Colonic mucosa (tissue), 4 donors: ENCODE data around the gene SLC12A4. TPM values are rescaled to one million over a fixed set of nuclear protein-coding genes. Genes with fewer than 3 reads are reported as not detected.
"Not testable (repeated sequence)": the region's sequence is repeated elsewhere in the genome, so short reads cannot be mapped to it uniquely, and the experiment has no call there.

Experiments used
- DNase-seq: peaks from one replicate; pipeline ENCODE4 v3.0.0-alpha.2; 2020
- H3K27ac ChIP-seq: fragments of 200-600 bp; one replicate; pipeline ENCODE4 v1.8.0; 2021
- H3K27me3 ChIP-seq: fragments of 200-600 bp; one replicate; pipeline ENCODE4 v1.8.0; 2021
- H3K36me3 ChIP-seq: fragments of 200-600 bp; one replicate; pipeline ENCODE4 v1.8.0; 2021
- H3K4me1 ChIP-seq: fragments of 200-600 bp; one replicate; pipeline ENCODE4 v1.8.0; 2021; ENCODE audit warnings: mild to moderate bottlenecking
- H3K4me3 ChIP-seq: fragments of 200-600 bp; one replicate; pipeline ENCODE4 v1.8.0; 2021
- H3K9ac ChIP-seq, 2 donors: one replicate each; pipeline ENCODE4 v1.7.0; 2013; ENCODE audit warnings: control low read depth in 2 of 2, low read depth in 2 of 2, low read length in 2 of 2
- H3K9me3 ChIP-seq: fragments of 200-600 bp; one replicate; pipeline ENCODE4 v1.8.0; 2021
- CTCF ChIP-seq: fragments of 200-600 bp; IDR thresholded peaks from one replicate; pipeline ENCODE4 v1.8.0; 2022; ENCODE audit warnings: antibody characterized with exemption, mild to moderate bottlenecking
- intact Hi-C: fragments of 100-400 bp; cut with DNase I; formaldehyde crosslinking; loops from one replicate; pipeline ENCODE4 v1.14.1; 2022
- total RNA-seq, 2 donors: library from RNA; stranded (reverse); fragmentation: NEBNext Ultra II Directional in 1 of 2; extraction: Animal tissue kit (Norgen Biotek cat#: 25700) in 1 of 2; gene quantifications; one replicate each; pipeline ENCODE4 v1.2.1, GENCODE V29; 2021
- donor health status: healthy.
- donor health status: DM: no; HTN: no; CAD: no.
- donor health status: DM: no; HTN: no; CAD: no.

SLC12A4 gene
- total RNA-seq, 2 donors from 2014 or later = 8.7 to 17.0 TPM

DNA sequence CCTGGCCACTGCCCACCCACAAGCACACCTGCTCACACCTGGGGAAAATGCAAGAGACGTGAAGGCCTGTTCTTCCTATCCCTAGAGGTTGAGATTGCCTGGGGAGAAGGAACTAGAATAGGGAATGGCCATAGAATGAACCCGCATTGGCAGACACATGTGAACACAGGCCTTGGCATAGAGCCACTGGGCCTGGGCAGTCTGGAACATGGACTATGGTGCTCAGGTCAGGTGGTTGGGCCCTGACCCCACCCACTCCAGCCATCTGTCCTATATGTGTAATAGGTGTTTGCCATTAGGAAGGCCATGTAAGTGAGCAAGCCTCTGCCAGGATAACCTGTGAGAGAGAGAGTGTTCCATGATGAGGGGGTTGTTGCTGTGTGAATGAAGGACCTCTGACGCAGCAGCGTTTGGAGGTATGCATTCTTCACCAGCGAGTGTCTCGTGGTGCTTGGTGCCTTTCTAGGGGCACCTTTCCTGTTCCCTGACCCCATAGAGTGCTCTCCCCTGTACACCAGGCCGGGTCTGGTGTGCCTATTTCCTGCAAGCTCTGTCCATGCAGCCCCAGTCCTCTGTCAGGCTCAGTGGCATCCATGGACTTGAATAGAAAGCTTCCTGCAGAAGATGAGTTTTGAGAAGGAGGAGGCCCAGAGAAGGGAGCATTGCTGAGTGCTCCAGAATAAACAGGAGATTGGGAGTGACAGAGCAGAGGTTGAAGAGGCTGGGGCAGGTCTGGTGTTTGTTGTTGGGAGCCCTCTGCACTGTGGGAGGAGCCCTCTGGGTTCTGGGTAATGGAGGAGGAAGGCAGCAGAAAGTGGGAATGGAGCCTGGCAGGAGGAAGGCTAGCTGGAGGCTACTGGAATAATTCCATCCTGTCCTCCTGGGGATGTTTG lies 52.4 kb downstream of the SLC12A4 start:
- Histone ChIP-seq H3K4me1 (no peaks in the 10 kb centered on the region), H3K27ac (no peak overlapping the region), H3K27me3 (no peaks in the 10 kb centered on the region), H3K36me3 (no peaks in the 10 kb centered on the region), H3K9me3 (no peaks in the 10 kb centered on the region), H3K9ac (no peak overlapping the region), H3K4me3 (no peak overlapping the region)
- no peak for DNase-seq
- intact Hi-C loops = no loop called here
- no peak for TF ChIP-seq CTCF

DNA sequence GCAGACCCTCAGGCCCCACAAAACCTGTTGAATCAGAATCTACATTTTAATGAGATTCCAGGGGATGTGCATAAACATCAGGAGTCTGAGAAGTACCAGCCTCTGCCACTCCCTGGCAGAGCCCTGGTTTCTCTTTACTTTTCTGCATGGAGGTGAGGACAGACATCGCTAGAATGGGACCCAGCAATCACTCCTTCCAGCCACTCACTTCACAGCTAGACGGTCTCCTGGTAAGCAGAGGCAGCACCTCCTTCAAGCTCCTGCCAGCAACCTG lies 53.0 kb downstream of the SLC12A4 start:
- H3K4me3 ChIP-seq, H3K9ac ChIP-seq, H3K4me1 ChIP-seq, H3K9me3 ChIP-seq, H3K27me3 ChIP-seq, DNase-seq, H3K36me3 ChIP-seq, intact Hi-C loops, H3K27ac ChIP-seq: not testable (repeated sequence)

- Histone ChIP-seq H3K9me3 (no peaks in the 10 kb centered on the region), H3K4me1 (no peaks in the 10 kb centered on the region), H3K4me3 (no peak overlapping the region), H3K36me3 (peaks cover 5% of the 10 kb centered on the region), H3K27me3 (no peaks in the 10 kb centered on the region), H3K27ac (no peak overlapping the region), H3K9ac (no peak overlapping the region)
- no peak for TF ChIP-seq CTCF
- DNase-seq = no peak
- intact Hi-C loops = no loop called here
Measured at GRCh38 chr16:67914758-67915495, 53.5 kb downstream of the SLC12A4 start.

DNA sequence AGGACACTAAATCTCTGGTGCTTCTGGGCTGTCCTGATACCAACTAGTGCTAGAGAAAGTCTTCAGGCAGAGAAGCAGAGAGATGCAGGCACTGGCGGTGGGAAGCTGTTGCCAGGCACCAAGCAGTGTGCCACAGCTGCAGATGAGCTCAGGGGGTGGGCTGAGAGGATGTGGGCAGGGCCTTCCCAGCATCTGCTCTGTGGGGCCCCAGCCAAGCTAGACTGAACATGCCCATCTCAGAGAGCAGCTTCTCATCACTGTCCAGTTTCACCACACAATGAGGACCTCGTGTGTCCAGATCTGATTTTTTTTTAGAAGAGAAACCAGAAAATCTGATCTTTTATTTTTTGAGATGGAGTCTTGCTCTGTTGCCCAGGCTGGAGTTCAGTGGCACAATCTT lies 58.3 kb downstream of the SLC12A4 start:
- H3K9me3 ChIP-seq = no peaks in the 10 kb centered on the region
- no peaks in the 10 kb centered on the region for H3K27me3 ChIP-seq
- no peak overlapping the region for H3K9ac ChIP-seq
- no peak overlapping the region for H3K27ac ChIP-seq
- no peak overlapping the region for H3K4me3 ChIP-seq
- intact Hi-C loops = no loop called here
- DNase-seq = no peak
- no peak for TF ChIP-seq CTCF
- peaks cover 5% of the 10 kb centered on the region for H3K36me3 ChIP-seq
- no peaks in the 10 kb centered on the region for H3K4me1 ChIP-seq

GRCh38 chr16:67909056-67909742 lies 59.2 kb downstream of the SLC12A4 start:
- Histone ChIP-seq H3K9me3 (no peaks in the 10 kb centered on the region), H3K4me1 (no peaks in the 10 kb centered on the region), H3K4me3 (no peak overlapping the region), H3K27me3 (no peaks in the 10 kb centered on the region), H3K27ac (no peak overlapping the region), H3K36me3 (peaks cover 5% of the 10 kb centered on the region), H3K9ac (no peak overlapping the region)
- TF ChIP-seq CTCF = no peak
- no peak for DNase-seq
- intact Hi-C loops = no loop called here
